Esophagus squamous epithelium (tissue), 5 donors: ENCODE data around the gene KRTAP10-10. TPM values are rescaled to one million over a fixed set of nuclear protein-coding genes. Genes with fewer than 3 reads are reported as not detected.
"Not testable (repeated sequence)": the region's sequence is repeated elsewhere in the genome, so short reads cannot be mapped to it uniquely, and the experiment has no call there.

Source experiments
- DNase-seq: peaks from one replicate; lab custom pipeline; 2025; lab: John Stamatoyannopoulos, UW
- H3K27ac ChIP-seq, 4 donors: fragments of 200-600 bp; sonication (generic); one replicate each; pipeline ENCODE4 v1.5.1; 2016 to 2019; ENCODE audit warnings: mild to moderate bottlenecking in 1 of 4
- H3K27me3 ChIP-seq, 4 donors: fragments of 200-600 bp; sonication (generic); 1 replicate in 3 of 4; 2 replicates in 1 of 4; pipeline versions ENCODE4 v1.5.1 to v1.6.0; 2017 to 2021; ENCODE audit warnings: antibody characterized with exemption in 1 of 4
- H3K36me3 ChIP-seq, 3 donors: fragments of 200-600 bp; sonication (generic); one replicate each; pipeline ENCODE4 v1.5.1; 2016 to 2019
- H3K4me1 ChIP-seq, 3 donors: fragments of 200-600 bp; sonication (generic); one replicate each; pipeline ENCODE4 v1.5.1; 2017 to 2019
- H3K4me3 ChIP-seq, 4 donors: fragments of 200-600 bp; sonication (generic); 1 replicate in 3 of 4; 2 replicates in 1 of 4; pipeline ENCODE4 v1.5.1; 2016 to 2019; ENCODE audit warnings: mild to moderate bottlenecking in 2 of 4, moderate library complexity in 1 of 4
- H3K9me3 ChIP-seq, 3 donors: fragments of 200-600 bp; sonication (generic); one replicate each; pipeline ENCODE4 v1.5.1; 2016 to 2019
- POLR2A ChIP-seq, 4 donors: fragments of 450-650 bp; IDR thresholded peaks; one replicate each; pipeline ENCODE4 v1.6.1; 2017; ENCODE audit warnings: antibody characterized with exemption in 4 of 4, mild to moderate bottlenecking in 4 of 4, moderate library complexity in 3 of 4
- WGBS, 2 donors: methylation state at CpG; one replicate each; pipeline ENCODE4 v1.1.5; 2018; 5-methylcytosine and 5-hydroxymethylcytosine counted together
- intact Hi-C: fragments of 100-400 bp; cut with DNase I; formaldehyde crosslinking; loops from one replicate; pipeline ENCODE4 v1.15.0; 2022
- total RNA-seq, 4 donors: library from RNA; depleted of rRNA; stranded (reverse); fragments of >200 nt; gene quantifications; one replicate each; pipeline ENCODE4 v1.1.0, GENCODE V29; 2016
- TF ChIP-seq, protein P1 (sequence below), 6 experiments: fragments of 450-650 bp in 4 of 6; fragments of 200-600 bp in 2 of 6; sonication (generic) in 2 of 6; IDR thresholded peaks; one replicate each; pipeline ENCODE4 v1.5.1; 2016 to 2019; ENCODE audit warnings: antibody characterized with exemption in 6 of 6, mild to moderate bottlenecking in 4 of 6, moderate library complexity in 4 of 6
- donor health status: DM: yes; HTN: yes; CAD: no.

The KRTAP10-10 gene, protein sequence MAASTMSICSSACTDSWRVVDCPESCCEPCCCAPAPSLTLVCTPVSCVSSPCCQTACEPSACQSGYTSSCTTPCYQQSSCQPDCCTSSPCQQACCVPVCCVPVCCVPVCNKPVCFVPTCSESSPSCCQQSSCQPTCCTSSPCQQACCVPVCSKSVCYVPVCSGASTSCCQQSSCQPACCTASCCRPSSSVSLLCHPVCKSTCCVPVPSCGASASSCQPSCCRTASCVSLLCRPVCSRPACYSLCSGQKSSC
- total RNA-seq = not detected

- peaks cover 0 to 16% (median 3%) of the 10 kb centered on the region in 3 donors for H3K9me3 ChIP-seq
- H3K4me3 ChIP-seq = no peak within 1 kb of the TSS
- no peak for DNase-seq
- no peaks in the 10 kb centered on the region for H3K36me3 ChIP-seq
- intact Hi-C loops = no loop called here
- TF ChIP-seq, protein P1, sequence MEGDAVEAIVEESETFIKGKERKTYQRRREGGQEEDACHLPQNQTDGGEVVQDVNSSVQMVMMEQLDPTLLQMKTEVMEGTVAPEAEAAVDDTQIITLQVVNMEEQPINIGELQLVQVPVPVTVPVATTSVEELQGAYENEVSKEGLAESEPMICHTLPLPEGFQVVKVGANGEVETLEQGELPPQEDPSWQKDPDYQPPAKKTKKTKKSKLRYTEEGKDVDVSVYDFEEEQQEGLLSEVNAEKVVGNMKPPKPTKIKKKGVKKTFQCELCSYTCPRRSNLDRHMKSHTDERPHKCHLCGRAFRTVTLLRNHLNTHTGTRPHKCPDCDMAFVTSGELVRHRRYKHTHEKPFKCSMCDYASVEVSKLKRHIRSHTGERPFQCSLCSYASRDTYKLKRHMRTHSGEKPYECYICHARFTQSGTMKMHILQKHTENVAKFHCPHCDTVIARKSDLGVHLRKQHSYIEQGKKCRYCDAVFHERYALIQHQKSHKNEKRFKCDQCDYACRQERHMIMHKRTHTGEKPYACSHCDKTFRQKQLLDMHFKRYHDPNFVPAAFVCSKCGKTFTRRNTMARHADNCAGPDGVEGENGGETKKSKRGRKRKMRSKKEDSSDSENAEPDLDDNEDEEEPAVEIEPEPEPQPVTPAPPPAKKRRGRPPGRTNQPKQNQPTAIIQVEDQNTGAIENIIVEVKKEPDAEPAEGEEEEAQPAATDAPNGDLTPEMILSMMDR (IDR thresholded peaks at IDR 0.05) = no peak
- no peak for TF ChIP-seq POLR2A (IDR thresholded peaks at IDR 0.05)
- WGBS, 2 donors = 61 to 65% methylated on average over 6 to 9 of the region's 21 CpGs
- H3K27ac ChIP-seq = no peak within 1 kb of the TSS
- H3K27me3 ChIP-seq = peaks cover 0 to 61% (median 0%) of the 10 kb centered on the region in 4 donors
- H3K4me1 ChIP-seq = no peaks in the 10 kb centered on the region
Observed at GRCh38 chr21:44637018-44637850, at the start of gene KRTAP10-10. TSS of gene KRTAP10-10 (plus strand) at chr21:44637356. CDS start at chr21:44637418, 62 bp downstream.

DNA sequence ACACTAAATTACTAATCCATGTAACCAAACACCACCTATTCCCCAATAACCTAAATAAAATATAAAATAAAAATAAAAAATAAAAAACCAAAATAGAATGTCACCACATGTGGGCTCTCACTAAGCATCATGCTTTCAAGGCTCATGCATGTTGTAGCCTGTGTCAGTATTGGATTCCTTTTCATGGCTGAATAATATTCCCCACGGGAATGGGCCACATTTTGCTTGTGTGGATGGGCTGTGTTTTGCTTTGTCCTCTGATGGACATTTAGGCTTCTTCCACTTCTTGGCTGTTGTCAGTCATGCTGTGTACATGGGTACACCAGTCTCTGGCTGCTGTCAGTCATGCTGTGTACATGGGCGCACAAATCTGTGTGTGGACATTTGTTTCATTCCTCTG is 48.1 kb upstream of the KRTAP10-10 start:
- Histone ChIP-seq H3K36me3 (no peaks in the 10 kb centered on the region), H3K4me3 (no peak overlapping the region), H3K27me3 (peaks cover 0 to 83% (median 1%) of the 10 kb centered on the region in 4 donors), H3K9me3 (peaks cover 0 to 5% (median 0%) of the 10 kb centered on the region in 3 donors), H3K4me1 (peaks cover 0 to 15% (median 0%) of the 10 kb centered on the region in 3 donors), H3K27ac (no peak overlapping the region)
- TF ChIP-seq, protein P1 (IDR thresholded peaks at IDR 0.05) = no peak
- TF ChIP-seq POLR2A (IDR thresholded peaks at IDR 0.05) = no peak
- 71 to 80% methylated on average over 1 to 2 of the region's 2 CpGs for WGBS, 2 donors
- intact Hi-C loops = no loop called here
- no peak for DNase-seq

DNA sequence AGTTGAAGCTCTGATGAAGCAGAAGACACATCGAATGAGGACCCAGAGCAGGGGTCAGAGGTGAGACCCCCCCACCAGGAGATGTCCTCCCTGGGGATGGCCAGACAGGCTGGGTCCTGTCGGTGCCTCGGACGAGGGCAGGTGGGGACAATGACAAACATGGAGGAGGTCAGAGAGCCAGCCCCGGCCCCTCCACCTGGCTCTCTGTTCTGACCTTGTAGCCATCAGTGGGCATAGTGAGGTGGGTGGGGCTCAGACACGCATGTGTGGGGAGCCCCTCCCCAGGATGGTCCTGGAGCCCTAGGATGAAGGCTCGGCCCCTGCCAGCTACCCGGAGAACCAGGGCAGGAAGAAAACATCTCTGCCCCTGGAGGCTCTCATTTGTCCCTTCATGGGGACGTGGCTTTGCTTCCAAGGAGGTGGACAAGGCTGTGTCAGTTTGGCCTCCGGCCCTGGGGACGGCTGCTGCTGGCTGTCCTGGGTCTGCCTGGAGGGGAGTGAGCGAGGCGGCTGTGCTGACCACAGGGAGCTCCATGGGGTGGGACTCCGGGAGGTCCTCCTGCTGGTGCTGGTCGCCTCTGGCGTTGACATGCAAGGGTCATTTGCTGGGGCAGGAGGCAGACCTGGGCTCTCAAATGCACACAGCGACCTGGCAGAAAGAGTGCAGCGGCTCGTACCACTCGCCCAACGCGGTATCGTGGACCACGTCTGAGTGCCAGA is 47.4 kb upstream of the KRTAP10-10 start:
- Histone ChIP-seq H3K27me3 (peaks cover 0 to 78% (median 1%) of the 10 kb centered on the region in 4 donors), H3K36me3 (no peaks in the 10 kb centered on the region), H3K4me1 (peaks cover 0 to 15% (median 0%) of the 10 kb centered on the region in 3 donors), H3K4me3 (no peak overlapping the region), H3K27ac (no peak overlapping the region), H3K9me3 (peaks cover 0 to 5% (median 0%) of the 10 kb centered on the region in 3 donors)
- intact Hi-C loops = no loop called here
- no peak for TF ChIP-seq POLR2A (IDR thresholded peaks at IDR 0.05)
- TF ChIP-seq, protein P1 (IDR thresholded peaks at IDR 0.05) = no peak
- no peak for DNase-seq
- 71 to 74% methylated on average over 8 to 12 of the region's 24 CpGs for whole genome bisulfite sequencing, 2 donors

GRCh38 chr21:44590311-44590721 is 46.8 kb upstream of the KRTAP10-10 start:
- 61 to 91% methylated on average over 7 to 9 of the region's 10 CpGs for WGBS, 2 donors
- intact Hi-C loops = no loop called here
- no peak for DNase-seq
- Histone ChIP-seq H3K36me3 (no peaks in the 10 kb centered on the region), H3K27me3 (peaks cover 0 to 72% (median 1%) of the 10 kb centered on the region in 4 donors), H3K4me3 (no peak overlapping the region), H3K27ac (no peak overlapping the region), H3K9me3 (peaks cover 0 to 5% (median 0%) of the 10 kb centered on the region in 3 donors), H3K4me1 (peaks cover 0 to 15% (median 0%) of the 10 kb centered on the region in 3 donors)
- no peak for TF ChIP-seq POLR2A (IDR thresholded peaks at IDR 0.05)
- TF ChIP-seq, protein P1 (IDR thresholded peaks at IDR 0.05) = no peak

GRCh38 chr21:44590897-44591800 is 46.0 kb upstream of the KRTAP10-10 start:
- Histone ChIP-seq H3K4me1 (peaks cover 0 to 15% (median 0%) of the 10 kb centered on the region in 3 donors), H3K27me3 (peaks cover 0 to 72% (median 0%) of the 10 kb centered on the region in 4 donors)
- H3K9me3 ChIP-seq, H3K36me3 ChIP-seq, H3K27ac ChIP-seq, intact Hi-C loops, DNase-seq, H3K4me3 ChIP-seq: not testable (repeated sequence)
- 47 to 49% methylated on average over 3 to 13 of the region's 19 CpGs for WGBS, 2 donors

- H3K36me3 ChIP-seq, H3K27ac ChIP-seq, intact Hi-C loops, H3K9me3 ChIP-seq, H3K4me3 ChIP-seq, DNase-seq: not testable (repeated sequence)
- WGBS, 2 donors = no CpG with 5 or more reads among the region's 4 CpGs
- H3K27me3 ChIP-seq = peaks cover 0 to 69% (median 0%) of the 10 kb centered on the region in 4 donors
- peaks cover 0 to 15% (median 0%) of the 10 kb centered on the region in 3 donors for H3K4me1 ChIP-seq
Observed at GRCh38 chr21:44591801-44592130, 45.4 kb upstream of the KRTAP10-10 start.
